Fibroblast of the aortic adventitia (primary cell): Measurements from ENCODE around the gene HDAC1. TPM values are rescaled to one million over a fixed set of nuclear protein-coding genes. Genes with fewer than 3 reads are reported as not detected.

Experiments used
- DNase-seq: peaks from one replicate; pipeline ENCODE4 v3.0.0-alpha.2; 2010; ENCODE audit warnings: low read depth
- H3K4me3 ChIP-seq: 2 replicates; pipeline ENCODE4 v1.5.1; 2011; ENCODE audit warnings: low read depth, mild to moderate bottlenecking, control low read depth, low read length, moderate library complexity
- CTCF ChIP-seq: IDR thresholded peaks from 2 replicates; pipeline ENCODE4 v1.5.1; 2011; ENCODE audit warnings: mild to moderate bottlenecking, low read length, control low read depth, inconsistent platforms; ENCODE audit not compliant: insufficient read depth
- total RNA-seq: library from RNA; depleted of rRNA; stranded (reverse); fragments of >200 nt; gene quantifications from 2 replicates; pipeline ENCODE4 v1.2.3, GENCODE V29; 2012; ENCODE audit warnings: low replicate concordance

Gene HDAC1
- total RNA-seq, 1 donor = 42.9 TPM

- TF ChIP-seq CTCF = no peak
- H3K4me3 ChIP-seq = no peak overlapping the region
- DNase-seq = no peak
Measured at GRCh38 chr1:32330558-32331151, 38.8 kb downstream of the HDAC1 start.

GRCh38 chr1:32331549-32331948 is 39.7 kb downstream of the HDAC1 start:
- no peak overlapping the region for H3K4me3 ChIP-seq
- TF ChIP-seq CTCF = no peak
- no peak for DNase-seq

GRCh38 chr1:32332290-32333079 is 40.6 kb downstream of the HDAC1 start:
- no peak overlapping the region for H3K4me3 ChIP-seq
- no peak for DNase-seq
- no peak for TF ChIP-seq CTCF

DNA sequence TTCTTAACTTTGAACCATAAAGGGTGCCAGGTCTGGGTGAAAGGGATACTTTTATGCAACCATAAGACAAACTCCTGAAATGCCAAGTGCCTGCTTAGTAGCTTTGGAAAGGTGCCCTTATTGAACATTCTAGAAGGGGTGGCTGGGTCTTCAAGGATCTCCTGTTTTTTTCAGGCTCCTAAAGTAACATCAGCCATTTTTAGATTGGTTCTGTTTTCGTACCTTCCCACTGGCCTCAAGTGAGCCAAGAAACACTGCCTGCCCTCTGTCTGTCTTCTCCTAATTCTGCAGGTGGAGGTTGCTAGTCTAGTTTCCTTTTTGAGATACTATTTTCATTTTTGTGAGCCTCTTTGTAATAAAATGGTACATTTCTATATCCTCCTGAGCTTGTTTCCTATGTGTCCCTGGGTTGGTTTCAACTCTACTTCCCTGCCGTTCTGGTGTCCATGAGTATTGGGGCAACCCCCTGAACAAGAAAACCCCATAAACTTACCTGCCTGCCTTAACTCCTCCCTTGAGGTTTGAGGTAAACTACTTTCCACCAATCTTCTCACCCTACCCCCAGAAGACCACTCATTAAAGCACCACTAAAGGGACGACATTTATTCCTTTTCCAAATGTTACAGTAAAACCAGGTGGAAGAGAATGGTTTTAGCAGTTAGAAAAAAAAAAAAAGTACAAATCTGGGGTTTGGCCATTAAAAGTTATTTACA is 41.5 kb downstream of the HDAC1 start:
- no peak for TF ChIP-seq CTCF
- no peak for DNase-seq
- H3K4me3 ChIP-seq = no peak overlapping the region

- no peak for DNase-seq
- peak overlapping the region; percentile 77 for H3K4me3 ChIP-seq
Measured at GRCh38 chr1:32334274-32334861, 42.5 kb downstream of the HDAC1 start.

More at GRCh38 chr1:32334274-32334861, 42.5 kb downstream of the HDAC1 start:
- no peak for TF ChIP-seq CTCF
